Measurements from ENCODE around the gene PLEKHB2.
"Not testable (repeated sequence)": the region's sequence is repeated elsewhere in the genome, so short reads cannot be mapped to it uniquely, and the experiment has no call there.

PLEKHB2 gene

GRCh38 chr2:131113566-131114227 lies 8.6 kb downstream of the PLEKHB2 start:
- Mint-ChIP-seq H3K9me3 (peaks cover 6 to 7% of the 10 kb centered on the region in 2 donors), H3K4me3 (no peak overlapping the region), H3K4me1 (peaks cover 26 to 55% of the 10 kb centered on the region in 2 donors), H3K27me3 (no peaks in the 10 kb centered on the region), H3K36me3 (peaks cover 62 to 75% of the 10 kb centered on the region in 2 donors), H3K27ac (peak overlapping the region; percentile 37)
- DNase-seq (no peak), ATAC-seq (replicated peaks) (no peak)

GRCh38 chr2:131114950-131115349 lies 9.8 kb downstream of the PLEKHB2 start:
- H3K4me3 Mint-ChIP-seq; H3K27me3 Mint-ChIP-seq; DNase-seq; H3K9me3 Mint-ChIP-seq; ATAC-seq (replicated peaks): not testable (repeated sequence)
- H3K36me3 Mint-ChIP-seq, result peaks cover 62 to 76% of the 10 kb centered on the region in 2 donors
- peak overlapping the region; percentile 47 for H3K27ac Mint-ChIP-seq
- peaks cover 26 to 66% of the 10 kb centered on the region in 2 donors for H3K4me1 Mint-ChIP-seq

- Mint-ChIP-seq H3K9me3 (peaks cover 6 to 7% of the 10 kb centered on the region in 2 donors), H3K27me3 (no peaks in the 10 kb centered on the region), H3K36me3 (peaks cover 60 to 73% of the 10 kb centered on the region in 2 donors), H3K27ac (no peak overlapping the region), H3K4me3 (no peak overlapping the region), H3K4me1 (peaks cover 22 to 64% of the 10 kb centered on the region in 2 donors)
- ATAC-seq (replicated peaks), result no peak
- no peak for DNase-seq
Observed at GRCh38 chr2:131115752-131116151, 10.6 kb downstream of the PLEKHB2 start.

GRCh38 chr2:131120815-131121317 lies 15.7 kb downstream of the PLEKHB2 start:
- Mint-ChIP-seq H3K4me1 (peaks cover 9 to 30% of the 10 kb centered on the region in 2 donors), H3K27me3 (no peaks in the 10 kb centered on the region), H3K27ac (no peak overlapping the region), H3K9me3 (peaks cover 0 to 1% of the 10 kb centered on the region in 2 donors), H3K4me3 (no peak overlapping the region), H3K36me3 (peaks cover 46 to 66% of the 10 kb centered on the region in 2 donors)
- ATAC-seq (replicated peaks) (no peak), DNase-seq (no peak)

- Mint-ChIP-seq H3K27ac (no peak overlapping the region), H3K4me1 (peaks cover 9 to 30% of the 10 kb centered on the region in 2 donors), H3K27me3 (no peaks in the 10 kb centered on the region), H3K9me3 (no peaks in the 10 kb centered on the region), H3K4me3 (no peak overlapping the region), H3K36me3 (peaks cover 42 to 63% of the 10 kb centered on the region in 2 donors)
- ATAC-seq (replicated peaks), result no peak
- DNase-seq, result no peak
Observed at GRCh38 chr2:131121464-131121863, 16.3 kb downstream of the PLEKHB2 start.

- Mint-ChIP-seq H3K4me3 (no peak overlapping the region), H3K4me1 (peaks cover 9 to 30% of the 10 kb centered on the region in 2 donors), H3K36me3 (peaks cover 39 to 66% of the 10 kb centered on the region in 2 donors), H3K27ac (no peak overlapping the region), H3K9me3 (no peaks in the 10 kb centered on the region), H3K27me3 (no peaks in the 10 kb centered on the region)
- no peak for ATAC-seq (replicated peaks)
- no peak for DNase-seq
Observed at GRCh38 chr2:131122496-131122895, 17.4 kb downstream of the PLEKHB2 start.

- H3K4me1 Mint-ChIP-seq, result peaks cover 4 to 26% of the 10 kb centered on the region in 2 donors
- DNase-seq (no peak), ATAC-seq (replicated peaks) (no peak)
- no peaks in the 10 kb centered on the region for H3K27me3 Mint-ChIP-seq
- H3K9me3 Mint-ChIP-seq, result no peaks in the 10 kb centered on the region
- H3K27ac Mint-ChIP-seq, result no peak overlapping the region
- peaks cover 43 to 66% of the 10 kb centered on the region in 2 donors for H3K36me3 Mint-ChIP-seq
- no peak overlapping the region for H3K4me3 Mint-ChIP-seq
Observed at GRCh38 chr2:131123192-131123591, 18.1 kb downstream of the PLEKHB2 start.

GRCh38 chr2:131125195-131125757 lies 20.1 kb downstream of the PLEKHB2 start:
- peak overlapping the region; percentile 65 for H3K27ac Mint-ChIP-seq
- no peak overlapping the region for H3K4me3 Mint-ChIP-seq
- peaks cover 4 to 10% of the 10 kb centered on the region in 2 donors for H3K4me1 Mint-ChIP-seq
- peaks cover 58 to 79% of the 10 kb centered on the region in 2 donors for H3K36me3 Mint-ChIP-seq
- DNase-seq (no peak), ATAC-seq (replicated peaks) (no peak)
- H3K27me3 Mint-ChIP-seq, result no peaks in the 10 kb centered on the region
- no peaks in the 10 kb centered on the region for H3K9me3 Mint-ChIP-seq

GRCh38 chr2:131126436-131126835 lies 21.3 kb downstream of the PLEKHB2 start:
- no peak for DNase-seq
- no peak overlapping the region for H3K4me3 Mint-ChIP-seq
- no peaks in the 10 kb centered on the region for H3K9me3 Mint-ChIP-seq
- peaks cover 58 to 79% of the 10 kb centered on the region in 2 donors for H3K36me3 Mint-ChIP-seq
- no peaks in the 10 kb centered on the region for H3K27me3 Mint-ChIP-seq
- no peak for ATAC-seq (replicated peaks)
- H3K4me1 Mint-ChIP-seq, result peaks cover 0 to 5% of the 10 kb centered on the region in 2 donors
- no peak overlapping the region for H3K27ac Mint-ChIP-seq

GRCh38 chr2:131127076-131127475 lies 21.9 kb downstream of the PLEKHB2 start:
- Mint-ChIP-seq H3K27me3 (no peaks in the 10 kb centered on the region), H3K36me3 (peaks cover 55 to 75% of the 10 kb centered on the region in 2 donors), H3K9me3 (no peaks in the 10 kb centered on the region), H3K4me3 (no peak overlapping the region), H3K27ac (no peak overlapping the region), H3K4me1 (peaks cover 0 to 1% of the 10 kb centered on the region in 2 donors)
- DNase-seq (no peak), ATAC-seq (replicated peaks) (no peak)

- H3K36me3 Mint-ChIP-seq, result peaks cover 50 to 71% of the 10 kb centered on the region in 2 donors
- H3K4me1 Mint-ChIP-seq, result no peaks in the 10 kb centered on the region
- DNase-seq (no peak), ATAC-seq (replicated peaks) (no peak)
- no peaks in the 10 kb centered on the region for H3K27me3 Mint-ChIP-seq
- no peaks in the 10 kb centered on the region for H3K9me3 Mint-ChIP-seq
- no peak overlapping the region for H3K27ac Mint-ChIP-seq
- no peak overlapping the region for H3K4me3 Mint-ChIP-seq
Observed at GRCh38 chr2:131127981-131128380, 22.8 kb downstream of the PLEKHB2 start.

GRCh38 chr2:131130298-131130596 lies 25.1 kb downstream of the PLEKHB2 start:
- Mint-ChIP-seq H3K27me3 (no peaks in the 10 kb centered on the region), H3K9me3 (no peaks in the 10 kb centered on the region), H3K36me3 (peaks cover 48 to 73% of the 10 kb centered on the region in 2 donors), H3K4me1 (no peaks in the 10 kb centered on the region), H3K27ac (no peak overlapping the region), H3K4me3 (no peak overlapping the region)
- DNase-seq (no peak), ATAC-seq (replicated peaks) (no peak)

- no peaks in the 10 kb centered on the region for H3K9me3 Mint-ChIP-seq
- peaks cover 2 to 7% of the 10 kb centered on the region in 2 donors for H3K4me1 Mint-ChIP-seq
- peaks cover 48 to 74% of the 10 kb centered on the region in 2 donors for H3K36me3 Mint-ChIP-seq
- no peaks in the 10 kb centered on the region for H3K27me3 Mint-ChIP-seq
- DNase-seq (no peak), ATAC-seq (replicated peaks) (no peak)
- H3K4me3 Mint-ChIP-seq, result no peak overlapping the region
- no peak overlapping the region for H3K27ac Mint-ChIP-seq
Observed at GRCh38 chr2:131132729-131133128, 27.6 kb downstream of the PLEKHB2 start.

GRCh38 chr2:131140581-131140980 lies 35.4 kb downstream of the PLEKHB2 start:
- no peaks in the 10 kb centered on the region for H3K27me3 Mint-ChIP-seq
- H3K36me3 Mint-ChIP-seq, result peaks cover 64 to 86% of the 10 kb centered on the region in 2 donors
- no peak for ATAC-seq (replicated peaks)
- DNase-seq, result no peak
- H3K4me3 Mint-ChIP-seq, result no peak overlapping the region
- peaks cover 13 to 29% of the 10 kb centered on the region in 2 donors for H3K4me1 Mint-ChIP-seq
- peak overlapping the region; percentile 56 for H3K27ac Mint-ChIP-seq
- no peaks in the 10 kb centered on the region for H3K9me3 Mint-ChIP-seq

- DNase-seq (no peak), ATAC-seq (replicated peaks) (no peak)
- H3K27ac Mint-ChIP-seq, result no peak overlapping the region
- peaks cover 57 to 71% of the 10 kb centered on the region in 2 donors for H3K36me3 Mint-ChIP-seq
- peaks cover 10 to 21% of the 10 kb centered on the region in 2 donors for H3K4me1 Mint-ChIP-seq
- H3K4me3 Mint-ChIP-seq, result no peak overlapping the region
- no peaks in the 10 kb centered on the region for H3K27me3 Mint-ChIP-seq
- no peaks in the 10 kb centered on the region for H3K9me3 Mint-ChIP-seq
Observed at GRCh38 chr2:131142849-131143248, 37.7 kb downstream of the PLEKHB2 start.
